ENCODE data around the gene ITGB1. TPM values are rescaled to one million over a fixed set of nuclear protein-coding genes. Genes with fewer than 3 reads are reported as not detected.

Gene ITGB1
- total and polyA plus RNA-seq, 2 experiments from 2014 or later, result 317 to 439 TPM

- H3K79me2 ChIP-seq (replicated peaks; ENCODE audit: insufficient read depth), result peaks cover 100% of the 10 kb centered on the region
- peaks cover 52% of the 10 kb centered on the region for H3K4me1 ChIP-seq (ENCODE audit: insufficient read depth)
- Mint-ChIP-seq H3K27ac (no peak overlapping the region; the same call in 1 of the 2 replicates), H3K27me3 (ENCODE audit: insufficient read depth, low read depth, poor library complexity) (peaks cover 3% of the 10 kb centered on the region), H3K36me3 (ENCODE audit: low read depth) (peaks cover 14% of the 10 kb centered on the region; the same call in 2 of the 3 replicates), H3K9me3 (no peaks in the 10 kb centered on the region), H3K4me1 (peaks cover 57% of the 10 kb centered on the region), H3K4me3 (no peak overlapping the region)
- H3F3A ChIP-seq (replicated peaks; ENCODE audit: low read depth), result no peaks in the 10 kb centered on the region; the same call in 1 of the 2 replicates
- DNase-seq (ENCODE audit: low spot score), result peak; percentile 40
- no peak overlapping the region for H3K4me3 ChIP-seq
- no peak for TF ChIP-seq CTCF (conservative IDR thresholded peaks at IDR 0.05; ENCODE audit: low read depth in 2 of 2)
- no peak for TF ChIP-seq REST (IDR thresholded peaks at IDR 0.05; ENCODE audit: unreplicated experiment)
- no peak for TF ChIP-seq ETS1 (IDR thresholded peaks at IDR 0.05)
- no peak for TF ChIP-seq ZNF462 (CRISPR knock-in tag; IDR thresholded peaks at IDR 0.05)
- TF ChIP-seq NANOG (IDR thresholded peaks at IDR 0.05; ENCODE audit: borderline replicate concordance), result no peak
- TF ChIP-seq ZNF331 (CRISPR knock-in tag; IDR thresholded peaks at IDR 0.05; ENCODE audit: low read depth), result no peak
- no peak for TF ChIP-seq ZNF114 (CRISPR knock-in tag; IDR thresholded peaks at IDR 0.05)
- H3K4me2 ChIP-seq, result peak overlapping the region; percentile 48
- H3K27me3 ChIP-seq (ENCODE audit: insufficient read depth), result no peaks in the 10 kb centered on the region
- H3K9me2 ChIP-seq (ENCODE audit: insufficient read depth), result no peaks in the 10 kb centered on the region
- H2AFZ ChIP-seq, result no peak overlapping the region
- peaks cover 81% of the 10 kb centered on the region for H4K20me1 ChIP-seq (replicated peaks; ENCODE audit: insufficient read depth)
- peaks cover 12% of the 10 kb centered on the region; the same call in 1 of the 2 replicates for H3K36me3 ChIP-seq (ENCODE audit: insufficient read depth)
- peak; percentile 66 for ATAC-seq
- no peak overlapping the region; the same call in 1 of the 2 replicates for H3K27ac ChIP-seq (ENCODE audit: low read depth)
These were observed 19.4 kb downstream of the ITGB1 start for GRCh38 chr10:32938554-32939061.
